H1 (cell line): ENCODE data around the gene MSL1. TPM values are rescaled to one million over a fixed set of nuclear protein-coding genes. Genes with fewer than 3 reads are reported as not detected.

Source experiments
- CTCF ChIA-PET: fragments of 300-600 bp; sonication (Branson Sonifier 250); formaldehyde crosslinking; loops from one replicate; lab custom pipeline; 2021; ENCODE audit not compliant: partially characterized antibody; lab: Charles Lee
- POLR2A ChIA-PET: fragments of 300-600 bp; sonication (Branson Sonifier 250); formaldehyde crosslinking; loops from one replicate; lab custom pipeline; 2021; ENCODE audit warnings: inconsistent platforms; ENCODE audit not compliant: partially characterized antibody; lab: Charles Lee
- DNase-seq, 2 experiments: peaks; one replicate each; pipeline versions ENCODE4 v3.0.0 to v3.0.0-alpha.2; 2010 to 2022; ENCODE audit warnings: low spot score in 2 of 2, low read depth in 1 of 2, mixed read lengths in 1 of 2
- FAIRE-seq: peaks from 2 replicates; lab custom pipeline; 2011; peaks lifted over from hg19 to GRCh38; lab: Jason Lieb, UNC
- H2AFZ ChIP-seq: 2 replicates; pipeline ENCODE4 v1.8.1; 2012; ENCODE audit warnings: low read length, inconsistent platforms
- H2AK5ac ChIP-seq: 2 replicates; pipeline ENCODE4 v1.6.1; 2013; ENCODE audit warnings: low read depth, low read length
- H2BK120ac ChIP-seq: replicated peaks from 2 replicates; pipeline ENCODE3; 2013; ENCODE audit warnings: low read depth, low read length, inconsistent platforms
- H2BK12ac ChIP-seq: 2 replicates; pipeline ENCODE4 v1.6.1; 2013; ENCODE audit warnings: low read depth, low read length
- H2BK15ac ChIP-seq: 2 replicates; pipeline ENCODE4 v1.6.1; 2013; ENCODE audit warnings: low read length
- H2BK20ac ChIP-seq: 2 replicates; pipeline ENCODE4 v1.6.1; 2013; ENCODE audit warnings: low read length
- H2BK5ac ChIP-seq: 2 replicates; pipeline ENCODE4 v1.6.1; 2013; ENCODE audit warnings: low read depth, low read length
- H3K14ac ChIP-seq: 2 replicates; pipeline ENCODE4 v1.6.1; 2013; ENCODE audit warnings: inconsistent platforms; ENCODE audit not compliant: insufficient read length
- H3K18ac ChIP-seq: 2 replicates; pipeline ENCODE4 v1.6.1; 2013; ENCODE audit warnings: low read length; ENCODE audit errors: extremely low read depth
- H3K23ac ChIP-seq: 2 replicates; pipeline ENCODE4 v1.6.1; 2013; ENCODE audit warnings: inconsistent platforms; ENCODE audit not compliant: insufficient read length
- H3K23me2 ChIP-seq: 2 replicates; pipeline ENCODE4 v1.6.1; 2013; ENCODE audit warnings: low read depth, low read length
- H3K27ac ChIP-seq: 2 replicates; pipeline ENCODE4 v1.6.1; 2011; ENCODE audit warnings: low read depth, low read length, inconsistent platforms
- H3K27me3 ChIP-seq, 4 experiments: replicated peaks in 1 of 4; 1 replicate in 1 of 4; 2 replicates in 3 of 4; pipeline versions ENCODE4 v1.6.1 to v1.8.1; 2011 to 2013; ENCODE audit warnings: low read length in 3 of 4, mild to moderate bottlenecking in 3 of 4, inconsistent platforms in 2 of 4, mixed read lengths in 2 of 4, moderate library complexity in 1 of 4; ENCODE audit not compliant: control insufficient read depth in 3 of 4, insufficient read depth in 3 of 4; ENCODE audit errors: extremely low read depth in 1 of 4
- H3K36me3 ChIP-seq, 4 experiments: 2 replicates each; pipeline versions ENCODE4 v1.6.1 to v1.8.1; 2011 to 2013; ENCODE audit warnings: mild to moderate bottlenecking in 4 of 4, low read length in 3 of 4, moderate library complexity in 2 of 4, control low read depth in 1 of 4, inconsistent platforms in 1 of 4; ENCODE audit not compliant: insufficient read depth in 4 of 4, control insufficient read depth in 2 of 4
- H3K4ac ChIP-seq: replicated peaks from 2 replicates; pipeline ENCODE3; 2013; ENCODE audit warnings: low read length, low read depth, mixed read lengths, inconsistent platforms; ENCODE audit not compliant: insufficient read length
- H3K4me1 ChIP-seq, 4 experiments: replicated peaks in 1 of 4; 1 replicate in 1 of 4; 2 replicates in 3 of 4; pipeline versions ENCODE4 v1.6.1 to v1.8.1; 2011 to 2013; ENCODE audit warnings: low read length in 3 of 4, inconsistent platforms in 2 of 4, mixed read lengths in 1 of 4; ENCODE audit not compliant: insufficient read depth in 4 of 4, control insufficient read depth in 3 of 4
- H3K4me2 ChIP-seq, 2 experiments: 2 replicates each; pipeline versions ENCODE4 v1.6.1 to v1.8.1; 2011 to 2013; ENCODE audit warnings: low read depth in 2 of 2, low read length in 2 of 2, control low read depth in 1 of 2, inconsistent platforms in 1 of 2, mild to moderate bottlenecking in 1 of 2; ENCODE audit not compliant: insufficient read depth in 1 of 2
- H3K4me3 ChIP-seq, 4 experiments: fragments of 200-600, 300-600 bp in 1 of 4; sonication (generic), shearing (Covaris generic), sonication (Bioruptor Twin) in 1 of 4; 2 replicates each; pipeline versions ENCODE4 v1.5.1 to v1.8.1; 2011 to 2016; ENCODE audit warnings: low read length in 4 of 4, low read depth in 3 of 4, control low read depth in 2 of 4, inconsistent platforms in 2 of 4, mild to moderate bottlenecking in 2 of 4, mixed read lengths in 1 of 4, moderate library complexity in 1 of 4; ENCODE audit not compliant: insufficient read depth in 2 of 4; ENCODE audit errors: extremely low read depth in 1 of 4
- H3K56ac ChIP-seq: replicated peaks from 2 replicates; pipeline ENCODE3; 2013; ENCODE audit warnings: low read depth, mild to moderate bottlenecking, mixed read lengths, low read length, inconsistent platforms; ENCODE audit not compliant: insufficient read length
- H3K79me1 ChIP-seq: 2 replicates; pipeline ENCODE4 v1.6.1; 2013; ENCODE audit warnings: low read depth, low read length, control low read depth
- H3K79me2 ChIP-seq, 2 experiments: 2 replicates each; pipeline versions ENCODE4 v1.6.1 to v1.8.1; 2012 to 2013; ENCODE audit warnings: low read length in 2 of 2, mild to moderate bottlenecking in 2 of 2, inconsistent platforms in 1 of 2; ENCODE audit not compliant: insufficient read depth in 2 of 2, control insufficient read depth in 1 of 2
- H3K9ac ChIP-seq, 4 experiments: replicated peaks in 1 of 4; 1 replicate in 1 of 4; 2 replicates in 3 of 4; pipeline versions ENCODE4 v1.6.1 to v1.8.1; 2011 to 2013; ENCODE audit warnings: low read depth in 3 of 4, low read length in 3 of 4, control low read depth in 2 of 4, mild to moderate bottlenecking in 2 of 4, moderate library complexity in 2 of 4, inconsistent platforms in 1 of 4; ENCODE audit errors: extremely low read depth in 1 of 4
- H3K9me3 ChIP-seq, 2 experiments: 2 replicates each; pipeline versions ENCODE4 v1.6.1 to v1.8.1; 2012 to 2013; ENCODE audit warnings: mild to moderate bottlenecking in 2 of 2, moderate library complexity in 2 of 2, control low read depth in 1 of 2, inconsistent platforms in 1 of 2, low read depth in 1 of 2, low read length in 1 of 2, mixed read lengths in 1 of 2; ENCODE audit not compliant: insufficient read depth in 2 of 2
- H4K20me1 ChIP-seq, 2 experiments: replicated peaks in 1 of 2; 2 replicates each; pipeline versions ENCODE3 to v1.8.1; 2011 to 2013; ENCODE audit warnings: inconsistent platforms in 2 of 2, low read length in 2 of 2, mild to moderate bottlenecking in 1 of 2; ENCODE audit not compliant: insufficient read depth in 2 of 2, control insufficient read depth in 1 of 2
- H4K5ac ChIP-seq: 2 replicates; pipeline ENCODE4 v1.6.1; 2013; ENCODE audit warnings: low read length, low read depth, mixed read lengths, inconsistent platforms; ENCODE audit not compliant: insufficient read length
- H4K8ac ChIP-seq: 2 replicates; pipeline ENCODE4 v1.8.0; 2013; ENCODE audit warnings: mild to moderate bottlenecking, moderate library complexity, low read length, inconsistent platforms; ENCODE audit not compliant: insufficient read depth; ENCODE audit errors: extremely low read depth
- H4K91ac ChIP-seq: replicated peaks from 2 replicates; pipeline ENCODE3; 2013; ENCODE audit warnings: low read length, mixed read lengths, inconsistent platforms; ENCODE audit not compliant: insufficient read length
- JUN ChIP-seq: IDR thresholded peaks from 2 replicates; pipeline ENCODE4 v1.6.1; 2011; ENCODE audit warnings: low read depth, mild to moderate bottlenecking, improper control_type of control experiment, low read length
- RNF2 ChIP-seq: fragments of 200-900, 300-1000 bp; sonication (generic); IDR thresholded peaks from 2 replicates; pipeline ENCODE4 v1.7.1; 2016; ENCODE audit warnings: borderline replicate concordance, low read depth, mild to moderate bottlenecking, antibody characterized with exemption, low read length; ENCODE audit not compliant: poor library complexity, severe bottlenecking; ENCODE audit errors: missing control alignments
- WGBS, 2 experiments: shearing (Covaris generic) in 1 of 2; methylation state at CpG; one replicate each; pipeline versions ENCODE4 v1.1.6 to v1.1.7; 2013 to 2015; ENCODE audit warnings: low lambda C conversion rate in 2 of 2, mixed read lengths in 2 of 2, inconsistent platforms in 1 of 2, low coverage in 1 of 2, missing lambda C conversion rate in 1 of 2; ENCODE audit not compliant: insufficient replicate concordance in 2 of 2, insufficient coverage in 1 of 2, insufficient read length in 1 of 2; ENCODE audit errors: extremely low coverage in 1 of 2, missing lambda C conversion rate in 1 of 2; 5-methylcytosine and 5-hydroxymethylcytosine counted together
- polyA plus RNA-seq, 7 experiments: library from polyadenylated mRNA; depleted of rRNA in 3 of 7; stranded (reverse) in 5 of 7; unstranded in 2 of 7; fragments of >200 nt in 5 of 7; fragments of 200-250 nt in 2 of 7; gene quantifications; 1 replicate in 5 of 7; 2 replicates in 1 of 7; 4 replicates in 1 of 7; pipeline versions ENCODE4 v1.2.1 to v1.2.3, GENCODE V29; 2011 to 2013; ENCODE audit warnings: missing spikeins in 2 of 7, mixed read lengths in 2 of 7
- total RNA-seq: library from RNA; stranded (reverse); fragmentation: NEBNext Ultra II Directional; extraction: Animal tissue kit (Norgen Biotek cat#: 25700); gene quantifications from 2 replicates; pipeline ENCODE4 v1.2.1, GENCODE V29; 2021

The MSL1 gene
- total and polyA plus RNA-seq, 2 of the 8 experiments (the other 6 are each of a cell fraction or from before 2014, with no cell fraction given) = 24.1 to 66.5 TPM

DNA sequence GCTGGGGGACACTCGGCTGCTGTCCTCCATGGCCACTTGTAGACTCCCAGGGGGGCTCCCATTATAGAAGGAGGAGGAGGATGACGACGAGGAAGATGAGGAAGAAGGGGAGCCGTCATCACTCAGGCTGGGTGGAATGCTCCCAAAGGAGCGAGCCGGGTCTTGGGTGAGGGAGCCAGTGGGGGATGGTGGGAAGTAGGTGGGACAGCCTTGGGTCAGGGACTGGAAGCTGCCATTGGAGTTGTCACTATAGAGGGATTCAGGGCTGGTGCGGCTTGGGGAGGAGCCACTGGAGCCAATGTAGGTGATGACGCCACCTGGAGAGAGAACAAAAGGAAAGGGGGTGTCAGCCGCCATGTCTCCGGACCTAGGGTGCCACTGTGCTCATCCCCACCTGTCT is 24.7 kb upstream of the MSL1 start:
- H3K4me1 ChIP-seq = peaks cover 8 to 24% (median 19%) of the 10 kb centered on the region in 4 experiments
- no peak overlapping the region for H3K9ac ChIP-seq
- peaks cover 0 to 6% of the 10 kb centered on the region in 2 experiments; a peak in 1 of 4 replicates for H3K9me3 ChIP-seq
- H3K23me2 ChIP-seq = peaks cover 10% of the 10 kb centered on the region; the same call in 1 of the 2 replicates
- no peak overlapping the region for H3K56ac ChIP-seq
- 94% methylated on average over 10 of the region's 10 CpGs; no CpG with 5 or more reads in 1 of the 2 experiments for WGBS, 2 experiments
- ChIA-PET CTCF (interaction anchor here (0.7 to 7.6 kb wide), 5 partner anchors 11 to 61 kb away, joined by 3 to 110 read pairs (median 33); no protein-coding TSS in a partner anchor), POLR2A (interaction anchor here (0.9 to 20.8 kb wide), 4 partner anchors 10 to 79 kb away, joined by 3 to 399 read pairs (median 6); partner anchors contain the start of gene MSL1)
- H3K23ac ChIP-seq = no peak overlapping the region
- H3K79me2 ChIP-seq = no peaks in the 10 kb centered on the region; a peak in 1 of 4 replicates
- TF ChIP-seq RNF2 (no peak), JUN (no peak)
- H3K4me3 ChIP-seq = no peak overlapping the region
- H2BK5ac ChIP-seq = no peak overlapping the region
- DNase-seq (no peak), FAIRE-seq (no peak)
- H4K91ac ChIP-seq = no peak overlapping the region
- no peak overlapping the region for H4K8ac ChIP-seq
- H3K27ac ChIP-seq = no peak overlapping the region
- H3K36me3 ChIP-seq = peaks cover 0 to 27% (median 14%) of the 10 kb centered on the region in 4 experiments; a peak in 5 of 8 replicates
- H2AK5ac ChIP-seq = no peak overlapping the region
- H4K5ac ChIP-seq = no peak overlapping the region
- H3K27me3 ChIP-seq = peaks cover 6 to 24% (median 16%) of the 10 kb centered on the region in 4 experiments; a peak in 6 of 7 replicates
- no peak overlapping the region for H2BK15ac ChIP-seq
- H2BK20ac ChIP-seq = no peak overlapping the region
- no peak overlapping the region for H2BK12ac ChIP-seq
- no peak overlapping the region for H3K4ac ChIP-seq
- no peak overlapping the region for H2BK120ac ChIP-seq
- no peak overlapping the region for H2AFZ ChIP-seq
- H3K18ac ChIP-seq = no peak overlapping the region
- H3K4me2 ChIP-seq = no peak overlapping the region
- peaks cover 4% of the 10 kb centered on the region; the same call in 1 of the 2 replicates for H3K79me1 ChIP-seq
- no peak overlapping the region for H3K14ac ChIP-seq
- no peaks in the 10 kb centered on the region for H4K20me1 ChIP-seq
